Esophagus muscularis mucosa (tissue), 3 donors: Measurements from ENCODE around the gene UBE2O.

Experiments used
- CTCF ChIP-seq, 3 experiments: fragments of 200-600 bp in 2 of 3; fragments of 450-650 bp in 1 of 3; sonication (generic) in 2 of 3; IDR thresholded peaks; one replicate each; pipeline ENCODE4 v1.5.1; 2017 to 2019; ENCODE audit warnings: antibody characterized with exemption in 3 of 3, mild to moderate bottlenecking in 2 of 3, moderate library complexity in 1 of 3
- POLR2A ChIP-seq: fragments of 450-650 bp; IDR thresholded peaks from one replicate; pipeline ENCODE4 v1.6.1; 2017; ENCODE audit warnings: antibody characterized with exemption, moderate library complexity, mild to moderate bottlenecking, low read depth

GRCh38 chr17:76397184-76397583, 55.8 kb downstream of the UBE2O start:
- TF ChIP-seq POLR2A (no peak), CTCF (IDR thresholded peaks at IDR 0.05) (no peak)
